Glutamatergic neuron (in vitro differentiated cells): ENCODE results near the gene CGA. TPM values are rescaled to one million over a fixed set of nuclear protein-coding genes. Genes with fewer than 3 reads are reported as not detected.

Experiments used
- DNase-seq: peaks from one replicate; pipeline ENCODE4 v3.0.0; 2022
- H3K27ac Mint-ChIP-seq: one replicate; pipeline ENCODE4 v1.8.0; 2020; ENCODE audit warnings: mild to moderate bottlenecking, mixed read lengths, inconsistent platforms; ENCODE audit not compliant: unreplicated experiment
- H3K27me3 Mint-ChIP-seq: one replicate; pipeline ENCODE4 v1.8.0; 2020; ENCODE audit warnings: mild to moderate bottlenecking, moderate library complexity, mixed read lengths, inconsistent platforms; ENCODE audit not compliant: unreplicated experiment
- H3K36me3 Mint-ChIP-seq: one replicate; pipeline ENCODE4 v1.8.0; 2020; ENCODE audit warnings: mild to moderate bottlenecking, mixed read lengths, inconsistent platforms; ENCODE audit not compliant: unreplicated experiment
- H3K4me1 Mint-ChIP-seq: one replicate; pipeline ENCODE4 v1.8.0; 2020; ENCODE audit warnings: mild to moderate bottlenecking, low read depth, mixed read lengths, inconsistent platforms; ENCODE audit not compliant: unreplicated experiment
- H3K4me3 Mint-ChIP-seq: one replicate; pipeline ENCODE4 v1.8.0; 2020; ENCODE audit warnings: mild to moderate bottlenecking, mixed read lengths, inconsistent platforms; ENCODE audit not compliant: unreplicated experiment
- H3K9me3 Mint-ChIP-seq: one replicate; pipeline ENCODE4 v1.8.0; 2020; ENCODE audit warnings: mild to moderate bottlenecking, moderate library complexity, mixed read lengths, inconsistent platforms; ENCODE audit not compliant: unreplicated experiment
- CTCF ChIP-seq: fragments of 200-600 bp; sonication (generic); IDR thresholded peaks from one replicate; pipeline ENCODE4 v1.5.0; 2021; ENCODE audit not compliant: partially characterized antibody, unreplicated experiment
- total RNA-seq: library from RNA; stranded (reverse); fragmentation: NEBNext Ultra II Directional; extraction: Animal tissue kit (Norgen Biotek cat#: 25700); gene quantifications from one replicate; pipeline ENCODE4 v1.2.1, GENCODE V29; 2021; ENCODE audit not compliant: unreplicated experiment

The CGA gene
- total RNA-seq, 1 donor from 2014 or later = not detected

- no peaks in the 10 kb centered on the region for H3K4me1 Mint-ChIP-seq
- no peaks in the 10 kb centered on the region for H3K36me3 Mint-ChIP-seq
- TF ChIP-seq CTCF = no peak
- DNase-seq = no peak
- H3K9me3 Mint-ChIP-seq = no peaks in the 10 kb centered on the region
- no peaks in the 10 kb centered on the region for H3K27me3 Mint-ChIP-seq
- H3K27ac Mint-ChIP-seq = no peak overlapping the region
- no peak overlapping the region for H3K4me3 Mint-ChIP-seq
Observed at GRCh38 chr6:87053312-87053711, 41.6 kb downstream of the CGA start.

GRCh38 chr6:87049779-87050178 lies 45.1 kb downstream of the CGA start:
- no peak overlapping the region for H3K4me3 Mint-ChIP-seq
- H3K27me3 Mint-ChIP-seq = no peaks in the 10 kb centered on the region
- H3K4me1 Mint-ChIP-seq = no peaks in the 10 kb centered on the region
- H3K36me3 Mint-ChIP-seq = no peaks in the 10 kb centered on the region
- no peak for DNase-seq
- H3K9me3 Mint-ChIP-seq = no peaks in the 10 kb centered on the region
- TF ChIP-seq CTCF = no peak
- no peak overlapping the region for H3K27ac Mint-ChIP-seq

- H3K9me3 Mint-ChIP-seq = no peaks in the 10 kb centered on the region
- DNase-seq = no peak
- no peak for TF ChIP-seq CTCF
- H3K36me3 Mint-ChIP-seq = no peaks in the 10 kb centered on the region
- no peaks in the 10 kb centered on the region for H3K27me3 Mint-ChIP-seq
- H3K27ac Mint-ChIP-seq = no peak overlapping the region
- no peak overlapping the region for H3K4me3 Mint-ChIP-seq
- no peaks in the 10 kb centered on the region for H3K4me1 Mint-ChIP-seq
Observed at GRCh38 chr6:87045521-87046075, 49.3 kb downstream of the CGA start.

GRCh38 chr6:87040729-87041128 lies 54.2 kb downstream of the CGA start:
- Mint-ChIP-seq H3K4me3 (no peak overlapping the region), H3K4me1 (no peaks in the 10 kb centered on the region), H3K9me3 (peaks cover 5% of the 10 kb centered on the region), H3K36me3 (peaks cover 5% of the 10 kb centered on the region), H3K27ac (no peak overlapping the region), H3K27me3 (no peaks in the 10 kb centered on the region)
- TF ChIP-seq CTCF = no peak
- no peak for DNase-seq

Other genes starting within 250 kb of the CGA start
- gene HTR1E, start 157.6 kb downstream of the CGA start, total RNA-seq = 0.34 TPM
- 89.9 TPM for gene ZNF292, start 60.5 kb upstream of the CGA start, total RNA-seq
- gene SMIM8, start 227.5 kb upstream of the CGA start, total RNA-seq = 22.5 TPM
- gene GJB7, start 234.2 kb upstream of the CGA start, total RNA-seq = 1.2 TPM
- 8.2 TPM for gene C6orf163, start 249.7 kb upstream of the CGA start, total RNA-seq